NB4 (cell line): ENCODE data around the gene CDC14B.

Experiments used
- CTCF ChIP-seq: IDR thresholded peaks from one replicate; pipeline ENCODE4 v1.5.1; 2012; ENCODE audit warnings: low read depth, low read length
- POLR2A ChIP-seq: IDR thresholded peaks from 2 replicates; pipeline ENCODE4 v1.6.1; 2011; ENCODE audit warnings: mild to moderate bottlenecking; ENCODE audit not compliant: insufficient read length; ENCODE audit errors: extremely low read depth

- TF ChIP-seq CTCF = no peak
- TF ChIP-seq POLR2A = no peak
Observed at GRCh38 chr9:96596601-96597111, 23.0 kb downstream of the CDC14B start.
